HG02642 (cell line): Measurements from ENCODE around the gene ORMDL2.
A peak's percentile ranks its signal among the peaks of the same experiment; 100 is the strongest.

Experiments used
- ATAC-seq: cut with Tn5 transposase; IDR thresholded peaks from one replicate; pipeline ENCODE4 v1.9.1; 2021; ENCODE audit warnings: mild to moderate bottlenecking; ENCODE audit not compliant: unreplicated experiment, poor library complexity

ORMDL2 gene, protein sequence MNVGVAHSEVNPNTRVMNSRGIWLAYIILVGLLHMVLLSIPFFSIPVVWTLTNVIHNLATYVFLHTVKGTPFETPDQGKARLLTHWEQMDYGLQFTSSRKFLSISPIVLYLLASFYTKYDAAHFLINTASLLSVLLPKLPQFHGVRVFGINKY

DNA sequence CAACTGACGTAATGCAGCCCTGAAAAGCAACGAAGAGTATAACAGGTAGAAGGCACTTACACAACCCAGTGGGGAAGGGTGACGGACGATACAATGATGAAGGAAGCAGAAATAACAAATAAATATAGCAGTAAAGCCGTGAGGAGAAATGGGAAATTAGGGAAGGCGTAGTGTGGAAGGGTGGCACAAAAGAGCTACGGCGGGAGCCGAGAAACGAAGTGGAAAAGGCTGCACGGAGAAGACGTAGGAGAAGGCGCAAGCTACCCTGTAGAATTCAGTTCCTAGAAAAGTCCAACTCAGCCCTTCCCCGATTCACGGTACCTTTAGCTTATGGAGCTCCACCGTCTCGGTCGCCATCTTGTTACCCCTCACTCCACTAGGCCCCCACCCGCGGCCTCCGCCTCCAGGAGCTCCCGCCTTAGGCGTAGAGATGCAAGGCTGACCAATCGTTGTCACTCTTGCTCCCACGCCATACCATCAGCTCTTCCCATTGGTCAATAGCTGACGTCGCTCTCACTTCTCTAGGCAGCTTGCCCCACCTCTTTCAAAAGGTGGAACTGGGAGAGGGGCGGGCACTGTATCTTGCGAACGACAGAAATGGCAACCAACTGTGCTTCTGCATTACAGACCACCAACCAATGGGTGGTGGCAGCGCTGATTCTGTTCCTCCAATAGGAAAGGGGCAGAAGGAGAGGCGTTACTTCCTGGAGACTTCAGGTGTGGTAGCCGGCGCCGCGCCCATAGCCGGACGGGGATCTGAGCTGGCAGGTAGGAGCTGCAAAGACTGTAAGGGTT lies at the start of gene ORMDL2, which contains the start of gene SARNP:
ORMDL2 (plus strand) TSS at position 697 of the 795 bp plus-strand sequence. CDS start 959 bp downstream, outside the sequence.
SARNP (minus strand) TSS at position 380 of the 795 bp plus-strand sequence; CDS start at position 357, 23 bp downstream.
- ATAC-seq = peak; percentile 97

DNA sequence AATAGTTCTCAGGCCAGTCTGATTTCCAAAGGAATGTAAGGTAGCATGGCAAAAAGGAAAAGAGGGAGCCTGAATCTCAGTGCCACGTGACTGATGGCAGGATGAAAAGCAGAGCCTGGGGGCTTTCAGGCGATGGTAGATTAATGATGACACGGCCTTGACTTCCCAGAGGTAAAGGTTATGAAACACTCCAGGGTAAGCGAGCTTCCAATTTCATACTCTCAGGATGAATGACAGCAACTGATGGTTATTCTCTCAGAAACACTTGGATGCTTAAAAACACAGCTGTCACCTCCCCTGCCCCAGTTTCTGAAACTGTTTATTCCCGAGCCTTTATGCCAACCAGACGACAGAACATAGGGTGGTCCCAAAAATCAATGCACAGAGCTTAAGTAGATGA lies 46.1 kb upstream of the ORMDL2 start:
- no peak for ATAC-seq

DNA sequence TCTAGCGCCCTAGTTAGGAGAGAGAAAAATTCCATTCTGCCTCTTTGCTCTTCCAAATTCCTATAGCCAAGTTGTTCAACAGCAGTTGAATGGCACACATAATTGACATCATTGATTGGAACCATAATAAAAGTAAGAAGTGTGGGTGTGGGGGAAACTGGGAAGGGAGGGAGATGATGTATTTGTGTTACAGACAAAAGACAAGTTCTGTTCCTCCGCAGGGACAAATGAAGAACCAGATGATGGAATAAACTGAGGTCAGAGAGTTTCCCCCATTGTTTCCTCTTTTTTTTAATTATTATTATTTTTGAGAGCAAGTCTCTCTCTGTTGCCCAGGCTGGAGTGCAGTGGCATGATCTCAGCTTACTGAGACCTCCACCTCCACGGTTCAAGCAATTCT lies 40.0 kb upstream of the ORMDL2 start:
- ATAC-seq = no peak

DNA sequence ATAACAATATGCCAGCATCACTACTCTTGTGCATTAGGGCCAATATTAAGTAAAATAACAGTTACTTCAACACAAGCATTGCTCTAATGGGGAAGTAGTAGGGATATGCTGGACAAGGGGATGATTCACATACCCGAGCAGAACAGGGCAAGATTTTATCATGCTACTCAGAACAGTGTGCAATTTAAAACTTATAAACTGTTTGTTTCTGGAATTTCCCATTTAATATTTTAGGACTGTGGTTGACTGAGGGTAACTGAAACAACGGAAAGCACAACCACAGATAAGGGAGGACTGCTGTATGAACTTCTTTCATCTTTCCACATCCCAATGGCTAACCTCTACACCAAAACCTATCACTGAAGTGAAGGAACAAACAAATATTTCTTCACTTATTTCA lies 37.2 kb upstream of the ORMDL2 start:
- no peak for ATAC-seq

DNA sequence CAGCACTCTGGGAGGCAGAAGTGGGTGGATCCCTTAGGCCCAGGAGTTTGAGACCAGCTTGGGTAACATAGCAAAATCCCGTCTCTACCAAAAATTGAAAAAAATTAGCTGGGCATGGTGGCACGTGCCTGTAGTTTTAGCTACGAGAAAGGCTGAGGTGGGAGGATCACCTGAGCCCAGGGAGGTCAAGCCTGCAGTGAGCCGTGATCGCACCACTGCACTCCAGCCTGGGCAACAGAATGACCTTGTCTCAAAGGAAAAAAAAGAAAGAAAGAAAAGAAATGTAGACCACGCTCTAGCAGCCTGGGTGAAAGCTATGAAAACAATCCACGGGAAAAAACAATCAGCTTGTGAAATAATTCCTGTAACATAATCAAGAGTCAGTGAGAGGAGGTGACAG lies 29.3 kb upstream of the ORMDL2 start:
- ATAC-seq = no peak

DNA sequence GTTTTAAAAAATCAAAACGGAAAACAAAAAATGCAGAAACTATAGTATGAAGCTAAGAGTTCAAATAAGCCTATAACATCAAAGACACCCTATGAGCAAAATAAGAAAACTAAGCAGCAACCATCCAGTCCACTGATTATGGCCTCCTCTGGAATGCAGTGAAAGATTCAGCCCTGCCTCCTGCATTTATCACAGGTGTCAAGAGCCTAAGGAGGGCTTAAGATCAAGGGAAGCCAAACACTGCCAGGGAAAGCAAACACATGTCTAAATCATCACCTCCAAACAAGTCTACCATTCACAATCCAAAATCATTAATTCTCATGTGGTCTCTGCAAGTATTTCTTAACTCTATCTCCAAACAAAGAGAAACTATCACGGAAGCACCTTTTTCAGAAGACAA lies 28.7 kb upstream of the ORMDL2 start:
- ATAC-seq = no peak

DNA sequence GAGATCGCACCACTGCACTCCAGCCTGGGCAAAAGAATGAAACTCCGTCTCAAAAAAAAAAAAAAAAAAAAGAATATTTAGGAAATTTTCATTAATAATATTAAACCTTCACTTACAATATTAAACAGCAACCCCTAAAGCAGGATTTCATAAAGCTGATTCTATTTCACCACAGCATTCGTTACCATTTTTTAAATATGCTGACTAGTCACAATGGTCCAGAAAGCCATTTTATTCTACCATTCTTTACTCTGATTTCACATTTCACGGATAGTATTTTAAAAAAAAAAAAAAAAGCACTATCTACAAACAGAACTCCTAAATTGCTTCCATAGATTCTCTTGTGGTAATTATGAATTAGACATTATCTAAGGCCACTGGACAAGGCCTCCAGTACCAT lies 27.9 kb upstream of the ORMDL2 start:
- ATAC-seq = no peak

DNA sequence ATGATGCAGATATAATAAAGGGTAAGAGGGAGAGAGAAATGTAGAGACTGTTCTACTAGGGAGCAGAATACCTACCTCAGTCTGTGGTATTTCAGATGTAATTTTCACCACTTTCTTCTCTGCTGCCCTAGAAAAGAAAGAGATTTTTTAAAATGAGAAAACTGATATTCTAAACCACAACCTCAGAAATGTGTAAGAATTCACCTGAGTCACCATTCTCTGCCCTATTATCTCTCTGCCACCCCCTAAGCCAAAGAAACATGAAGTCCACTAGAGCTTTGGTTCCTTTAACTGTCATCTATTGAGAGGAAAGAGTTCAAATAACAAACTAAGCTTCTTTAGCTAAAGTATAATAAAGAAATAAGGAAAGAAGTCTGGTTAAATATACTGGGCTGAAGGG lies 21.9 kb upstream of the ORMDL2 start:
- no peak for ATAC-seq

DNA sequence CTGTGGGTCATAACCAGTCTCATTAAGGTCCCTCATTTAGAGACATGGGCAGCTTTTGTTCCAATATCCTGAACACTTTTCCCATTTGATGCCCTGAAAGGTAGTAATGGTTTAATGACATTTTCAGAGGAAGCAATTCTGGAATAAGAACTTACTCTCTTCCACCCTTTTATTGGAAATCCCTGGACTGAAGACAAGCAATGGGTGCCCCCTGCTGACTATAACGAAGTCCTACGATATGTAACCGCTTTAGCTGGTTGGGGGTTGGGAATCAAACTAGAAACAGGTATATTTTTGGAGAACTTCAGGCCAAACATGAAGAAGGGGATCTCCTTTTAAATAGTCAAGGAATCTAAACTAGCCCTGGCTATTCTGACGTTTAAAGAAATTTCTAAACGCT lies 20.8 kb upstream of the ORMDL2 start:
- no peak for ATAC-seq

DNA sequence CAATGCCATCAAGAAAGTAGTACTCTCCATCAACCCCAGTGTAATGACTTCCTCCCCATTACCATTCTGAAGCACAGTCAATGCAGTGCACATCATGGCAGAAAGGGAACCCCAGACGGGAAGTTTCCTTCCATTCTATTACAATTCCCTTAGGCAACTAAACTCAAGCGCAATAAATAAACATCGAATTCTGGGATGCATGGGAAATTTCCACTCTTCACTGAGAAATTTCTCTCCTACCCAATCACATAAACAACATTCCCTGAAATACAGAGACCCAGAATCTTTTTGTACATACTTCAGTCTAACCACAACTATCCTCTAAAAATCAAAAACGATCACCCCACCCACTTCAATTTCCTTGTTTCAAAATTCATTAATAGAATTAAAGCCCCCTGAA lies 20.3 kb upstream of the ORMDL2 start:
- ATAC-seq = no peak

DNA sequence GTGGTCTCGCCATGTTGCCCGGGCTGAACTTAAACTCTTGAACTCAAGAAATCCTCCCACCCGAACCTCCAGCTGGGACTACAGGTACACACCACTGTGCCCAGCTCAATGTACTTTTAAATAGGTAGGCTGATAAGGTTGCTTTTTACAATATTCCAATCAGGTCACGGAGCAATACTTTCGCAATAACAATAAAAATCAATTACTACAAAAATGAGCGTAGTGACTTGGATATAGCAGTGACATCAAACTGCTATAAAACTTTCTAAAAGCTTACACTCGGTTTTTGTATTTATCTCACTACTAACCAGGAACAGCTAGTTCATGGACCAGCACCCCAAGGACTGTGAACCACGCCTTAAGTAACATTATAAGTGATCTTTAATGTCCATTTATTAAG lies 10.9 kb upstream of the ORMDL2 start:
- ATAC-seq = no peak

DNA sequence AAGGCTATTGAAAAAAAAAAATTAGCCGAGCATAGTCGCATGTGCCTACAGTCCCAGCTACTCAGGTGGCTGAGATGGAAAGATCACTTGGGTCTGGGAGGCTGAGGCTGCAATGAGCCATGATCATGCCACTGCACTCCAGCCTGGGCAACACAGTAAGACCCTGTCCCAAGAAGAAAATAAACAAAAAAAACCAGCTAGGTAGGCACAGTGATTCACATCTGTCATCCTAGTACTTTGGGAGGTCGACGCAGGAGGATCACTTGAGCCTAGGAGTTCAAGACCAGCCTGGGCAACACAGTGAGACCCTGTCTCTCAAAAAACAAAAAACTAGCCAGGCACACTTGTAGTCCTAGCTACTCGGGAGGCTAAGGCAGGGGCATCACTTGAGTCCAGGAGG lies 8.6 kb upstream of the ORMDL2 start:
- no peak for ATAC-seq

DNA sequence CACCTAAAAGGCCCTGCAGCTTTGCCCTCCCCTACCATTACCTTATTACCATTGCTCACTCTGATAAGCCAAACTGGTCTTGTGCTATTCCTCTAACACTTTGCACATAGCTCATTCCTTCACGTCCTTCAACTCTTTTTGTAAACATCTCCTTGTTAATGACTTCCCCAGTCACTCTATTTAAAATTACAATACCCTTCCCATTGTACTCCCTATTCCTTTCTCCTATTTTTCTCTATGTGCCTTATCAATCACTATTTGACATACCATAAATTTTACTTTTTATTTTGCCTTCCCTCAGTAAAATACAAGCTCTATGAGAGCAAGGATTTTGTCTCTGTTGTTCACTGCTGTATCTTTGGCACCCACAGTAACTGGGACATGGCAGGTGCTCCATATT lies 5.8 kb upstream of the ORMDL2 start:
- no peak for ATAC-seq

DNA sequence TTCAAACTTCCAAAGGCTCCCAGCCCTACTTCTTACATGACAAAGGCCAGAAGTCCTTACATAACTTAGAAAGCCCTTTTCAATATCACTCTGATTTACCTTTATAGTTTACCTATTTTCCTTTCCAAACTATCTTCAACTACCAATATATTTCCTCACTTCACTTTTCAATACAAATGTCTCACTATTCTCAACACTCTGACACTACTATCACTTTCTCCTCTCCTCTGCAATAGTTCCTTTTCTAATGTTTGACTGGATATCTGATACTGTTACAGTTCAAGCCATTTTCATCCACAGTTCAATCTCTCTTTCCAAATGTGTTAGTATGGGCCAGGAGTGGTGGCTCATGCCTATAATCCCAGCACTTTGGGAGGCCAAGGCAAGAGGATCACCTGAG lies 3.6 kb upstream of the ORMDL2 start:
- no peak for ATAC-seq

DNA sequence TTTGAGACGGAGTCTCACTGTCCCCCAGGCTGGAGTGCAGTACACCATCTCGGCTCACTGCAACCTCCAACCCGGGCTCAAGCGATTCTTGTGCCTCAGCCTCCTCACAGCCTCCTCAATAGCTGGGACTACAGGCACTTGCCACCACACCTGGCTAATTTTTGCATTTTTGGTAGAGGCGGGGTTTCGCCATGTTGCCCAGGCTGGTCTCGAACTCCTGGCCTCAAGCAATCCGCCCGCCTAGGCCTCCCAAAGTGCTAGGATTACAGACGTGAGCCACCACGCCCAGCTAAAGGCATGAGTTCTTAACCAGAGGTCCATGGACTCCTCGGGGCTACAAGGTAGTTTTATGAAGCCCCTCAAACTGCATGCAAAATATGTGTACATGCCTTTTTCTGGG lies 2.4 kb upstream of the ORMDL2 start:
- ATAC-seq = no peak

DNA sequence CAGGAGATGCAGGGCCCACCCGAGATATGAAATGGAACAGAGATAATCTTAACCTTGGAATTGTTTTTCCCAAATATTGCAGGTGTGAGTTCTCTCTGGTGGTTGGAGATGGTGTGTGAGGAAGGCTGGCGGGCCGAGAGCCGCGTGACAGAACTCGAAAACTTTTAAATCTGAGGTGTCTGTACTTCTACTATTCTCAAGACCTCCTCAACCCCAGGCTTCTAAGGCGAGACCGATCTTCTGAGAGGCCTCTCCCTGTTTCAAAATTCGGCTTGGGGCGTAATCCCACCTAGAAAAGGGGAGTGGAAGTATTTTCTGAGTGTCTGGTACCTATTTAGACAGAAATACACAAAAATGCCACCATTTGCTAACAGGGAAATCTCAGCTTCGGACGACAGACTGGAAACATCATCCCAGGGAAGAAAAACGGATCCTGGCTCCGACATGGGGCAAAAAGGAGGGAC lies 928 bp upstream of the ORMDL2 start:
- ATAC-seq = no peak

DNA sequence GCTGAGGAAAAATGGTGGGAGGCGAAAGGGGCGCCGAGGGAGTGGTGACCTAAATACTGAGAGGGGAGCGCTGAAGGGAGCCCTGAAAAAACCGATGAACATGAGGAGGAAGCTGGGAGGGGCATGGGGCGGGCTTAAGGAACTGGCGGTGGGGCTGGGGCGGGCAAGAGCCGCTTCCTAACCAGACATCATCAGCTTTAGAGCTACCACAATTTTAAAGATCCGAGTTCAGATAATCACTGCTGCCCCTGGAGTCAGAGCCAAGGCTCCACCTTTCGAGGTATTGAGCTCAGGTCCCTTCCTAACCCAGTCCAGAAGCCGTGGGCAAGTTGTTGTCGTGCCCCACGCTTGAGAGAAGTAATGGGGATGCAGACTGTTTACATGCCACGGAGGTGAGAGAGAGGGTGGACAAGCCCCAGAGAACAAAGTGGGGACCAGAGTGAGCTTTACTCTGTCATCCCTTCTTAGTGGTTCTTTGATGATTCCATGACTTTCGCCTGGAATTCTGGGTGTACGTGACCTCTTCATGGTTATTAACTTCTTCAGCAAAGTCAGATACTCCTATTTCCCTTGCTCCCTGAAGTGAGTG lies 393 bp downstream of the ORMDL2 start:
- peak; percentile 32 for ATAC-seq

DNA sequence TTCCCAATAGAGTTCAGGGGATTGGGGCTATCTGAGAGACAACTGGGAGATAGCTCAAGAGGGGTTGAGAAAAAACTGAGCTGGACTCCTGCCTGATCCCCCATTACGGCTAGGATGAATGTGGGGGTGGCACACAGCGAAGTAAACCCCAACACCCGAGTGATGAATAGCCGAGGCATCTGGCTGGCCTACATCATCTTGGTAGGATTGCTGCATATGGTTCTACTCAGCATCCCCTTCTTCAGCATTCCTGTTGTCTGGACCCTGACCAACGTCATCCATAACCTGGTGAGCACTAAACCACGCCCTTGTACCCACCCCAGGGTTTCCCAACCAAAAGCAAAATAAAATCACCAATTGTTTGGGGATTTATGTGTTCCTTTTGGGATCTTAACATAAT lies 1.0 kb downstream of the ORMDL2 start:
- ATAC-seq = no peak

DNA sequence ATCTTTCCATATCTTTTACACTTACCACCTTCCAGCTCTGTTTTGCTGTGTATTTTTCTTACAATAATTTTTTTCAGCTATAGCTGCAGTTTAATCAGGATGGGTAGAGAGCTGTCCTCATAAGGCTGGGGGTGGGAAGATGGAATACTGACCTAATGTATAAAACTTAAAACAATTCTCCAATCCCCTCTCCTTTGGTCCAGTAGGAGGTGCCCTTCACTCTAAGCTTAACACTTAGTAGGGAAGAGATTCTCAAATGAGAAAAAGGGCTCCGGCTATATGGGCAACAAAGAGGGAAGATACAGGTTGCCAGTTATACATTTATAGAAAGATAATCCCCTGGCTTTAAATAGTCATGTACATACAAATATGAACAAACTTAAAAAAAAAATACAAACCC lies 2.8 kb downstream of the ORMDL2 start:
- ATAC-seq = no peak

DNA sequence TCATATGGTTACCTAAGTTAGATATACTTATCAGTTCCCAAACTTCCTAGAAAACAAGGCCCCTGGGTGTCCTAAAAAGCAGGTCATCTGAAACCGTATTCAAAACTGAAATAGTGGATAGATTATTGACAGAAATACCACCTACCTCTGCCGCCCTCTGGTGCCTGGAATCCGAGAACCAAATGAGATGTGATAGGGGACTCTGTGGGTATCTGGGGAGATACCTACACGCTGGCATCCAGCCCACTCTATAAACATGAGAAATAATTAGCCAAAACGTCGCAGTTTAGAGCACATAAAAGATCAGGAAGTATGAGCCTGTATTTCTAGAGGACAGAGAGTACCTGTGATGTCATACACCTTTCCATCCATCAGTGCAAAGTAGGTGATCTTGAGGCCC lies 4.4 kb downstream of the ORMDL2 start:
- no peak for ATAC-seq

DNA sequence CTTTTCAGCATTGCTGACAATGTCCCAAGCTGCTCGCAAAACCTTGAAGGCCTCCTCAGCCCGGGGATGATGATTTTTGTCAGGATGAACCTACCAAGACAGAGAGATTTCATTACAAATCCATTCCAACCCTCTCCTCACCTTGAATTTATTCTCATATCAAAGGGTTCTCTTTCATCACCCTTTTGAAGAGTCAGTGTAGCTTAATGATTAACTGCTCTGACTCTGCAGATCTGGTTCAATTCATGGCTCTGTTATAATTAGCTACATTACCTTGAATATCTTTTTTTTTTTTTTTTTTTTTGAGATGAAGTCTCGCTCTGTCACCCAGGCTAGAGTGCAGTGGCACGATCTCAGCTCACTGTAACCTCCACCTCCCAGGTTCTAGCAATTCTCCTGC lies 5.6 kb downstream of the ORMDL2 start:
- ATAC-seq = no peak

DNA sequence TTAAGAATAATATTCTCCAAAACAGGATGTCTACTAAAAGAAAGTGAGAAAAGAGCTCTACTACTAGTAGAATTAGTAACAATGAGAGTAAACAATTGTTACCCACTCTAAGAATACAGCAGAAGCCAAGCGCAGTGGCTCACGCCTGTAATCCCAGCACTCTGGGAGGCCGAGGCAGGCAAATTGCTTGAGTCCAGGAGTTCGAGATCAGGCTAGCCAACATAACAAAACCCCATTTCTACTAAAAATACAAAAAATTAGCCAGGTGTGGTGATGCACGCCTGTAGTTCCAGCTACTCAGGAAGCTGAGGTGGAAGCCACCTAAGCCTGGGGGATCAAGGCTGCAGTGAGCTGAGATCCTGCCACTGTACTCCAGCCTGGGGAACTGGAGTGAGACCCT lies 6.9 kb downstream of the ORMDL2 start:
- no peak for ATAC-seq
